Bronchus fibroblast of lung (primary cell): ENCODE results near the gene MYO1C. TPM values are rescaled to one million over a fixed set of nuclear protein-coding genes. Genes with fewer than 3 reads are reported as not detected.

ENCODE experiments used
- total RNA-seq: library from RNA; depleted of rRNA; stranded (reverse); fragments of >200 nt; gene quantifications from 2 replicates; pipeline ENCODE4 v1.2.3, GENCODE V29; 2015

The MYO1C gene, protein sequence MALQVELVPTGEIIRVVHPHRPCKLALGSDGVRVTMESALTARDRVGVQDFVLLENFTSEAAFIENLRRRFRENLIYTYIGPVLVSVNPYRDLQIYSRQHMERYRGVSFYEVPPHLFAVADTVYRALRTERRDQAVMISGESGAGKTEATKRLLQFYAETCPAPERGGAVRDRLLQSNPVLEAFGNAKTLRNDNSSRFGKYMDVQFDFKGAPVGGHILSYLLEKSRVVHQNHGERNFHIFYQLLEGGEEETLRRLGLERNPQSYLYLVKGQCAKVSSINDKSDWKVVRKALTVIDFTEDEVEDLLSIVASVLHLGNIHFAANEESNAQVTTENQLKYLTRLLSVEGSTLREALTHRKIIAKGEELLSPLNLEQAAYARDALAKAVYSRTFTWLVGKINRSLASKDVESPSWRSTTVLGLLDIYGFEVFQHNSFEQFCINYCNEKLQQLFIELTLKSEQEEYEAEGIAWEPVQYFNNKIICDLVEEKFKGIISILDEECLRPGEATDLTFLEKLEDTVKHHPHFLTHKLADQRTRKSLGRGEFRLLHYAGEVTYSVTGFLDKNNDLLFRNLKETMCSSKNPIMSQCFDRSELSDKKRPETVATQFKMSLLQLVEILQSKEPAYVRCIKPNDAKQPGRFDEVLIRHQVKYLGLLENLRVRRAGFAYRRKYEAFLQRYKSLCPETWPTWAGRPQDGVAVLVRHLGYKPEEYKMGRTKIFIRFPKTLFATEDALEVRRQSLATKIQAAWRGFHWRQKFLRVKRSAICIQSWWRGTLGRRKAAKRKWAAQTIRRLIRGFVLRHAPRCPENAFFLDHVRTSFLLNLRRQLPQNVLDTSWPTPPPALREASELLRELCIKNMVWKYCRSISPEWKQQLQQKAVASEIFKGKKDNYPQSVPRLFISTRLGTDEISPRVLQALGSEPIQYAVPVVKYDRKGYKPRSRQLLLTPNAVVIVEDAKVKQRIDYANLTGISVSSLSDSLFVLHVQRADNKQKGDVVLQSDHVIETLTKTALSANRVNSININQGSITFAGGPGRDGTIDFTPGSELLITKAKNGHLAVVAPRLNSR
- 105 and 110 TPM in 2 replicates for total RNA-seq

DNA sequence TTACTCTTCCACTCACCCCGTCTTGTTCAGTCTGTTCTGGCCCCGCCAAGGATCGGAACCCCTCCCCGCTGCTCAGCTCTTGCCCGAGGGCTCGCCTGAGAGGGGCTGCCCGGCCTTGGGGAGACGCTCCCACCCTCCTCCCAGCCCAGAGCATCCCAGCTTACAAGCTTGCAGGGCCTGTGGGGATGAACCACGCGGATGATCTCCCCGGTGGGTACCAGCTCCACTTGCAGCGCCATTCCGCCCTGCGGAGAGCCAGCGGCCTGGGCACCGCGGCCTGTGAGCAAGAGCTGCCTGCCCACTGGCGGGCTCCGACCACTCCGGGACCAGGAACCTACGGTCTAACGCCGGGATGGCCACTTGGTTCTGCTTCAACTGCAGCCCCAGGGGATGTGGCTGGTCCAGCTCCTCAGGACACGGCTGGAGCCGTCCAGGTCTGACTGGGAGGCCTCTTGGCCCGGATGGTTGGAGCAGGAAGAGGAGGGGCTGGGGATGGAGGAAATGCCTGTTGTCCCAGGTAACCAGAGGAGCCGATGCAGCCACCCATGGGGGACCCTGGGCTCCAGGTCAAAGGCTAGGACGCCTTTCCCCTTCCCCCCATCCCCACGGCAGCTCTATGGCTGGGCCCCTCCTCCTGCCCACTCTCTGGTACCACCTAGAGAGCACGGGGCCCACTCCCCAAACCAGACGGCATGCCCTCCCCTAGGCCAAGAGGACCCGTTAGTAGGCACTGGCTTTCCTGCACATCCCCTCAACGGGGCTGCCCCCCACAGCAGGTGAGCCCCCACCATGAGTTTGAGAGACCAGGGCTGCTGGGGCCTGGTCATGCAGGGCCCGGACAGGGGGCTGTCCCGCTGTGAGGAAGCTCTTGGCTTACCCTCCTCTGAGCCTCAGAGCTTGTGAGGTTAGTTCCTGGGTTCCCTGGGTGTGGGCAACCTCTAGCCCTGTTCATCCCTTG is at the start of gene MYO1C:
Gene MYO1C (minus strand): TSS at position 438 of the 958 bp plus-strand sequence. CDS start 199 bp downstream, at position 239.

DNA sequence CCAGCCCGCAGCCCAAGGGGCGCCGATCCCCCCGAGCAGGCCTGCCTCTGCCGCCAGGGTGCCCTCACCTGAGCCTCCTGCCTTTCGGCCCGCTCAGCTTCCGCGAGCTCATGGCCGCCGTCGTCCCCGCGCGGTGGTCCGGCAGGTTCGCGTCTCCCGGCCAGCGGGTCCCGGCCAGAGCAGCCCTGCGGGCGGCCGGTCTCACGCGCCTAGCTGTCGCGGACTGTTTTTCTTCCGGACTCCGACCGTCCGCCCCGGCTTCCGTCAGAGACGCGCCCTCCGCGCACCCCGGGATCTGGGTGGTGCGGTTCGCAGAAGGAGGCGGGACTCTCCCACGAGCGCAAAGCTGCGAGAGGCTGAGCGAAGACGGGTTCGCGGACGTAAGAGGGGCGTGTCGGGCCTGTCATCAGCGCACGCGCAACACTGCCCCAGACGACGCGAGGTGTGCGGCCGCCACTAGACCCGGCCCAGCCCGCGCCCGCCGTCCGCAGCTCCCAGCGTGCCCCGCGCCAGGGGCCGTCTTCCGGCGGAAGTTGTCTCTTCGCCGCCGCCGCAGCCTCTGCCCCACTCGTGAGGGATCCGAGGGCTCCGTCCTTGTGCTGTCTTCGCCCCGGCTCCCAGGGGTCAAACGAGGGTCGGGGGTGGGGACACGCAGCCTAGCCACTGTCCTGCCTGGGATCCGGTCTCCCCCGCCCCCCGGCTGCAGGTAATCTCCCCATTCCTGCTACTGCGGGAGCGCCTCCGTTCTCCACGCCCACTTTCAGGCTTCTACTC is 24.1 kb upstream of the MYO1C start, which contains the start of gene INPP5K:
Gene INPP5K (minus strand): TSS at position 225 of the 774 bp plus-strand sequence. CDS start 113 bp downstream, at position 112.

DNA sequence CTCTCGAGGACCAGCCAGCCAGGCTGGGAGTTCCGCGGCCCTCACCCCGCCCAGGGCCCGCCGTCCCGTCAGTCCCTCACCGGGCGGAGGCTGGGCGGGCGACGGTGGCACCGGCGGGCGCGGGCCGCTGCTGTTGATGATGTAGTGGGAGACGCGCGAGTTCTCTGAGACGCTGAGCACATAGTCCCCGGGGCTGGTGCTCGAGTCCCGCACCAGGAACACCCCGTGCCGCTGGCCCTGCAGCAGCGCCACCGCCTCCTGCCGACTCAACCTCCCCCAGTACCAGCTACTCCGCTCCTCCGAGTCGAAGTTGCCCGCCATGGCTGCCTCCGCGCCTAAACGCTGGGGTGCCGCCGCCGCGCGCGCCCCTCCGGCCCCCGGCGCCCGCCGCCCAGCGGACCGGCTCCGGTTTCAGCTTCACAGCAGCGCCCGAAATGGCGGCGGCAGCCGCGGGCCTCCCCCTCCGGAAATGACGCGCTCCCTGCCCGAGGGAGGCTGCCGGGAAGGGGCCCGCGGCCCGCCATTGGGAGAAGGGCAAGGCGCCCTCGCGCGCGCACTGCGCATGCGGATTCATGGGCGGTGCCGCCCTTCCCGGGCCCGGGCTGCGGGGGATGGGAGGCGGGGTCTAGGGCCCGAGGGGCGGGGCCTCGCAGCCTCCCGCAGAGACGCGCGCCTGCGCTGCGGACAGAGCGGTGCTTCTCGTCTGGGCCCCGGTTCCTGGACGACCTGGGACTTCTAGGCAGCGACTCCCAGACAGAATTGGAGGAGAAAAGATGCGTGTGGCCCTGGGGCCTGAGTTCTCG is 36.5 kb downstream of the MYO1C start, which contains the start of gene CRK:
Gene CRK (minus strand): TSS at position 436 of the 803 bp plus-strand sequence. CDS start 115 bp downstream, at position 321.

Other genes with a start within 250 kb of the MYO1C start
- not detected in 2 replicates for gene BHLHA9, start 222.2 kb downstream of the MYO1C start, total RNA-seq
- gene TRARG1, start 213.0 kb downstream of the MYO1C start, total RNA-seq: not detected in 2 replicates
- 1,104 and 1,339 TPM in 2 replicates for gene YWHAE, start 92.5 kb downstream of the MYO1C start, total RNA-seq
- gene CRK, start 36.5 kb downstream of the MYO1C start, total RNA-seq: 48.8 and 51.8 TPM in 2 replicates
- 53.8 and 56.8 TPM in 2 replicates for gene INPP5K, start 23.9 kb upstream of the MYO1C start, total RNA-seq
- 19.8 and 21.2 TPM in 2 replicates for gene PITPNA, start 70.1 kb upstream of the MYO1C start, total RNA-seq
- 7.1 and 12.1 TPM in 2 replicates for gene SLC43A2, start 136.1 kb upstream of the MYO1C start, total RNA-seq
- 0.30 and 1.0 TPM in 2 replicates for gene SCARF1, start 153.0 kb upstream of the MYO1C start, total RNA-seq
- 7.1 and 13.8 TPM in 2 replicates for gene RILP, start 157.2 kb upstream of the MYO1C start, total RNA-seq
- 143 and 152 TPM in 2 replicates for gene PRPF8, start 192.2 kb upstream of the MYO1C start, total RNA-seq
- gene TLCD2, start 217.7 kb upstream of the MYO1C start, total RNA-seq: 1.0 TPM in 2 replicates
- 15.9 and 17.7 TPM in 2 replicates for gene WDR81, start 232.0 kb upstream of the MYO1C start, total RNA-seq